ENCODE data around the gene SMAGP.
"Not testable (repeated sequence)": the region's sequence is repeated elsewhere in the genome, so short reads cannot be mapped to it uniquely, and the experiment has no call there.

Gene SMAGP

DNA sequence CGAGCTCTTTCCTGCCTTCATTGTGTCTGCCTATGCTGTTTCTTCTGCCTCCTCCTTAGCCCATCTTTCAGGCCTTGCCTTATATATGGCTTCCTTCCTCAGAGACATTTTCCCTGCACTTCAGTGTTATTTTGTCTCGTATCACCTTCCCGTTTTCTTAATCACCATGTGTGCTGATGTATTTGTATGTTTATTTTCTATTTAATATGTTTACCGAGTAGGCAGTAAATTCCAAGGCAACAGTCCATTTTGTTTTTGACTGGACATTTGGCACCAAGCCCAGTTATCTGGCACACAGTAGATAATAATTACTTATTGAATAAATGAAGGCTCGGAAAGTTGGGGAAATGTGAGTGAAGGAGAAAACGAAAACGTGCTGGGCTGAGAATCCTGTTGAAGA, 47.8 kb downstream of the SMAGP start:
- DNase-seq, result no peak

DNA sequence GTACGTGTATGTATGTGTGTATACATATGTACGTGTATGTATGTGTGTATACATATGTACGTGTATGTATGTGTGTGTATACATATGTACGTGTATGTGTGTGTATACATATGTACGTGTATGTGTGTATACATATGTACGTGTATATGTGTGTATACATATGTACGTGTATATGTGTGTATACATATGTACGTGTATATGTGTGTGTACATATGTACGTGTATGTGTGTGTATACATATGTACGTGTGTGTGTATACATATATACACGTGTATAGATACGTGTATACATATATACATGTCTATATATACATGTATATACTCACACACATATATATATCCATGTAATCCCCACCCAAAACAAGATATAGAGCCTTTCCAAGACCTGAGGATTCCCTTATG, 50.4 kb downstream of the SMAGP start:
- DNase-seq, result not testable (repeated sequence)

DNA sequence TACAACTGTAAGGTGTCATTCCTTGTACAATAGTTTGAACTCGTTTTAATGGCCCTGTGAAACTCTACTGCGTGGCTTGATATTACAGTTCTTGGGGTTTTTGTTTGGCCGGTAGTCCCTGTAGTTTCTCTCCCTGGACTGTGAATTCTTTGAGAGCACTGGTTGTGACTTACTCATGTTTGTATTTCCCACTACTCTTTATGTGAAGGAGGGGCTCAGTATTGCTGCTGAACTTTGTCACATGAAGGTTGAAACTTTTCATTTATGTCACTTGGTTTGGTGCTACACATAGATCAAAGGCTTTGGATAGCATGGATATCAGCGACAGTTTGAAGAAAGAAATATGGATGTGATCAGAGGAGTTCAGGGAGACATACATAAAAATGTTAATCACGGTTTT, 50.9 kb downstream of the SMAGP start:
- no peak for DNase-seq

DNA sequence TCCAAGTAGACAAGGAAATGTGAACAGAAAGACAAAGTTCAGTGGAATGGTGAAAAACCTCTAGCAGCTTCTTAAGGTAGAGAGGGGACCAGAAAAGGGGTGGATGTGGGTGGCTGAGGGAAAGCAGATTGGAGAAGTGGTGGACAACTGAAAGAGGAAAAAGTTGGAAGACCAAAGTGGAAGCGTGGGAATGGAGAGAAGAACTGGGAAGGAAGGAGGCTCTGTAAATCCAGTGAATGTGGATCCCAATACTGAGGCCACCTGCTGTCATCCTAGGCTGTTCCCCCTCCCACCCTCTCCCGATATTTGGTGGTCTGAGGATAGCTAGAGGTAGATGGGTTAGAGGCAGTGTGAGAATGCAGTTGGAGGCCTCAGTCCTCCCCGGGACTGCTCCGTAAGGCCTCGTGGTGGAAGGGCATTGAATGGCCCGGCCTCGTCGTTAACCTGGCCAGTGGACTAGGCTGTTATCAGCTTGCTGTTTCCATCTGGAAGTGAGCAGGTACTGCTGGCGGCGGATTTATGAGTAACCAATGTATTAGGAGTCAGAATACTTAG, 51.5 kb downstream of the SMAGP start:
- DNase-seq, result no peak

DNA sequence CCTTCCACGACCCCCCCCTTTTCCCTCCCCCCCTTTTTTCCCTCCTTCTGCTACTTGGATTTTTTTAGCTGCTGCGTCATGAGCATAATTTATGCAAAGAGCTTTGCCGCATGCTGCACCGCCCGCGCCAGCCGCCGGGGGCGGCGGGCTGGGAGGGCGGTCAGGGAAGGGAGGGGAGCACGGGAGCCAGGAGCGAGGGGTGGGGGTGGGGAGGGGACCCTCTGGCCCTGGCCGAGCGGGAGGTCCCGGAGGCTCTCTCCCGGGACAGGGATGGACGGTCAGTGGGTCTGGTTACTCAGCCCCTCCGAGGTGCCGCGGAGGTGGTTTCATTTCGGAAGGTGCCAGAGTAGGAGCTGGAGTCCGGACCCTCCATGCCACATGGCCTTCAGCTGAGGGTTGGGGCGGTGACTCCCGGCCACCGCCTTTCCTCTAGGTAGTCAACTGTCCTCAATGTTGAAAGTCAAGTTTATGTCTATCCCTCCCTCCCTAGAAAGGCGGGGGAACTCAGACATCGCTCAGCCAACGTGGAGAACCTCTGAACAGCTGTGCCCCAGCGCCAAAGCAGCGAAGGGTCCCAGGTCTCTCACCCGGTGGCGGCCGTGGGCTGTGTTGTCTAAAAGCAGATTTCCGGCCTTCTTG, 52.1 kb downstream of the SMAGP start, which contains the start of gene POU6F1:
Gene POU6F1 (minus strand): TSS at position 95 of the 639 bp plus-strand sequence. CDS start 11,226 bp downstream, outside the sequence.
- peak; percentile 49 for DNase-seq

DNA sequence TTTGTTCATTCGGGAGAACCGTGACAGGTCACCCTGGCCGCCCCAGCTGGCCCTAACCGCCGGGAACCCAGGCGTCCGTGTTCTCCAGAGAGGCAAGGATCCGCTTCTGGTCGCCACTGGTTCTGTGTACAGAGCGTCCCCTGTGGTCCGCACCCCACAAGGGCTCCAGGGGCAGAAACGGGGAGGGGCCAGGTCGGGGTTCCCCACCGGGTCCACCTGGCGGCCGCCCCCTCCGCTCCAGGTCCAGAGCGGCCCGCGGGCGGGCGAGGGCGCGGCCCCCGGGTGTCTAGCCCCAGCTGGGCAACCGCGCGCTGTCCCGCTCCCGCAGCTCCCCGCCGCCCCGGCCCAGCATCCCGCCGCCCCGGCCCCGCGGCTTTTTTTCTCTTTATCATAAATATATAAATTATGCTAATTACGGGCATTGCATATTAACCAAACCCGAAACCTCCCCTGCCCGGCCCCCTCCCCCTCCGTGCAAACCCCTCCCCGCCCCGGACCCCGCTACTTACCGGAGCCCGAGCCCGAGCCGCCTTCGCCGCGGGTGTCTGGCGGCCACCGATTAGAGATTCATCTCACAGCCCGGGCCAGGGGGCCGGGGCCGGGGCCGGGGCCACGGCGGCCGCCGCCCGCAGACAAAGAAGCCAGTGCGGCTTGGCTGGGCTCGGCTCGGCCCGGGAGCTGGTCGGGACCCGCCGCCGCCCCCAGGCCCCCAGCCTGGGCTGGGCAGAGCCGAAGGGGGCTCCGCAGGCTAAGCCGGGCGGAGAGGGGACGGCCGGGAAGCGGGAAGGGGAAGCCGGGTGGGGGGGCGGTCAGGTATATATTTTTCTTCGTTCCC, 52.9 kb downstream of the SMAGP start:
- peak; percentile 44 for DNase-seq

DNA sequence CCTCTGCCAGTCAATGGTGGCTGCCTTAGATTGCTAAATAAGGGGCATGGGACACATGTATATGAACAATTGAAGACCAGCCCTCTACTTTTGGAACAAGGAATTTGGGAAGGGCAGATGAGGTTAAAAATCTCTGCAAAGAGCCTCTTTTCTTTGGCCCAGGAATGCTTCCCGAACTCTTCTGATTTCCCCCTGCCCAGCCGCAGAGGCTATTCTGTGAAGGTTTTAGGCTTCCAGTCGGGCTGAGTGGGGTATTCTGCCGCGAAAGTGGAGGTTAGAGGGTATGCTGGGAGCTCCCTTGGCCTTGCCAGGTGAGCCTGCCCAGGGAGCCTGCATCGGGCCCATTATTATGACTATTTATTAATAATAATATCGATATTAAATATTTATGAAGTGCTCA, 53.6 kb downstream of the SMAGP start:
- no peak for DNase-seq

DNA sequence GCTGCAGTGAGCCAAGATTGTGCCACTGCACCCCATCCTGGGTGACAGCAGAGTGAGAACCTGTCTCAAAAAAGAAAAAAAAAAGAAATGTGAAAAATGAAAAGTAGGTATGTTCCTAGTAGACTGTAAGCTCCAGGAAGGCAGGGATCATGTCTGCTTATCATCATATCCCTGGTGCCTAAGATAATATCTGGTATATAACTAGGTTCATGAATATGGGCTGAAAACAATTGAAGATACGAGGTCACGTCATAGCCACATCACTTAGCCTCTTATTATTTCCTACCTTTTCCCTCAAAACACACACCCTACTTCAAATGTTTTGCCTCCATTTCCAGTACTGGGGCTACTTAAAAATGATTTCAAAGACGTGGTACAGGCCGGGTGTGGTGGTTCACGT, 55.3 kb downstream of the SMAGP start:
- no peak for DNase-seq

DNA sequence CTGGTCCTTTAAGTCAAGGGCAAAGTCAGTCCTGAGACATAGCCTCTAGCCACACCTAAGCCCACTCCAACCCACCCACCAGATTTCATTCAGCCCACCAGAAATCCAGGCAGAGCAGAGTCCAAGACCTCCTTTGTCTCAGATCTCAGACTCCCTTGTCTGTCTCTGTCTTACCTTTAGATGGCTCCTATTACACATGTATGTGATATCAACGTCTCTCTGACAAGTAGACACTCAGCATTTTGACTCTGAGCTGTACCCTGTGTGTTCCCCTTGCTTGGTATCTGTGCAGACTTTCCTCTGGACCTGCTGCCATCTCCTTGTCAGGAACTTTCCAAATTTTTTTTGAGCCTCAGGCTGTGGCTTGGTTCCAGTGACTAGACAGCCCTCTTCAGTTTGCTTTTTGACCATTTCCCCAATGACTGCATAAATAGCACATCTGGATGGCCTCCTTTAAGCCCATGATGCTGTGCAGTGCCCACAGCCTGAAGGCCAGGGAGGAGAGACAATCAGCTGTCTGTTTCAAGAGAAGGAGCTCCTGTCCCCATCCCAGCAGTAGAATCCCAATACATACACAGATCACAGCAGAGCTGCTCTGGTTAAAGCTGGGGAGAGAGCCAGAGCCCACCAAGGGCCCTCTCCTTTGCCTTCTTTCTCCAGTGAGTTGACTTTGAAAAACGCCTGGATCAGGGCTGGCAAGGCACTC, 59.4 kb downstream of the SMAGP start:
- no peak for DNase-seq

DNA sequence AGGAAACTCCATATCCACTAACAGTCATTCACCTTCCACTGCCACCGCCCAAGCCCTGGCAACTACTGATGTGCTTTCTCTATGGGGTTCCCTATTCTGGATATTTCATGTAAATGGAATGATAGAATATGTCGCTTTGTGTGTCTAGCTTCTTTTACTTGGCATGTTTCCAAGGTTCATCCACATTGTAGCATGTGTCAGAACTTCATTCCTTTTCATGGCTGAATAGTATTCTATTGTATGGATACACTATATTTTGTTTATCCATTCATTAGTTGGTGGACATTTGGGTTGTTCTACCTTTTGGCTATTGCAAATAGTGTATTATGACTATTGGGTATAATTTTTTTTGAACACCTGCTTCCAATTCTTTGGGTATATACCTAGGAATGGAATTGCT, 61.0 kb downstream of the SMAGP start:
- no peak for DNase-seq

DNA sequence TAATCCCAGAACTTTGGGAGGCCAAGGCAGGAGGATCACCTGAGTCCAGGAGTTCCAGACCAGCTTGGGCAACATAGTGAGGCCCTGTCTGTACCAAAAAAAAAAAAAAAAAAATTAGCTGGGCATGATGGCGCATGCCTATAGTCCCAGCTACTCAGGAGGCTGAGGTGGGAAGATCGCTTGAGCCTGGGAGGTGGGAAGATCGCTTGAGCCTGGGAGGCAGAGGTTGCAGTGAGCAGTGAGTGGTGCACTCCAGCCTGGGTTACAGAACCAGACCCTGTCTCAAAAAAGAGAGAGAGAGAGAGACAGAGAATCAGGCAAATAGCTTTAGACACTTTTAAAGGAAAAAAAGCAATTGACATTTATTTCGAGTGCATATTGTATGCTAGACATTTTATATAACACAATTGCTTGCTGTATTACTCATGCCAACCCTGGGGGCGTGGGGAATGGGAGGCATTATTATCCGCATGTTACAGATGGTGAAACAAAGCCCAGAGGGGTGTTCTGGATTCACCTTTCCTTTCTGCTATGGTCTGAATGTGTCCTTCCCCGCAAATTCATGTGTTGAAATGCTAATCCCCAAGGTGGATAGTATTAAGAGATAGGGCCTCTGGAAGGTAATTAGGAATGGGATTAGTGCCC, 62.1 kb downstream of the SMAGP start:
- DNase-seq, result no peak

DNA sequence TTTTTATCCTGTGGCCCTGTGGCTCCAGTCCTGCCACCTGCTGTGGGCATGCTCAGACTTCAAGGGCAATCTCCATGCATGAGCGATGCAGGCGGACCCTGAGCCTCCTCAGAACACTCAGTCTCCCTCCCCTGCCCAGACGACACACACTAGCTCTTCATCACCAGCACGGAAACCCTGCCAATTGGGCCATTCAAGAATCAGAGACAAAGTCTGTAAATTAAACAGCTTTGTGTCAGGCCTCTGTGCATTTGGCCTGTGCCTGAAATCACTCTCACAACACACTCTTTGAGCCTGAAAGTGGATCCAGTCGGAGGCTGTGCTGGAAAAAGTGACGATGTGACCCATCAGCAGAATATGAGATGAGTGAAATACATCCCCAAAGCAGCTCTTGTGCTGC, 64.9 kb downstream of the SMAGP start:
- DNase-seq, result no peak

DNA sequence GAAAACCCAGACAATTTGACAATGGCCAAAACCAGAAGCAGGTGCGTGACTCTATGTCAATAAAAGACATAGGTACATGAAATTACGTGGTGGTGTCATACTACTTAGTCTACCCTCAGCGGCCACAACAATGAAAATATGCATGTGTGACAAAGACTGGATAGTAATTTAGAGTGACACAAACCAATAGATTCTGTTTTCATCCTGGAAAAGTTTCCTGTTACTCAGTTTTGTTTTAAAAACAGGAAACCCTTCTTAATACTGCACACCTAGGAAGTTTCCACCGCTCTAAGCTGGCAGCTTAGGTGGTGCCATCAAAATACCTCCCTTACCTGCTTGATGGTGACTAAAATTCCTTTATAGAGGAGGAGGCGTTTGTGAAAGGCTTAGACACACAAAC, 67.5 kb downstream of the SMAGP start:
- no peak for DNase-seq

DNA sequence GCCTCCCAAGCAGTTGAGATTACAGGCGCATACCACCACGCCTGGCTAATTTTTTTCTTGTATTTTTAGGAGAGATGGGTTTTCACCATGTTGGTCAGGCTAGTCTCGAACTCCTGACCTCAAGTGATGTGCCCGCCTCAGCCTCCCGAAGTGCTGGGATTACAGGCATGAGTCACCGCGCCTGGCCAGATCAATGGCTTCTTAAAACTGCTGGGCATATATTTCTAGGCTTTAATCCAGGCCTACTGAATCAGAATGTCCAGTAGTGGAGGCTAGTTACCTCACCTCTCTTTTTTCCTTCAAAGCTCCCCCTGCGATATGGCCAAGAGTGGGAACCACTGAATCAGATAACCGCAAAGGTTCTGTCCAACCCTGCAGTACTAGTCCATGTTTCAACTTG, 69.4 kb downstream of the SMAGP start:
- no peak for DNase-seq

DNA sequence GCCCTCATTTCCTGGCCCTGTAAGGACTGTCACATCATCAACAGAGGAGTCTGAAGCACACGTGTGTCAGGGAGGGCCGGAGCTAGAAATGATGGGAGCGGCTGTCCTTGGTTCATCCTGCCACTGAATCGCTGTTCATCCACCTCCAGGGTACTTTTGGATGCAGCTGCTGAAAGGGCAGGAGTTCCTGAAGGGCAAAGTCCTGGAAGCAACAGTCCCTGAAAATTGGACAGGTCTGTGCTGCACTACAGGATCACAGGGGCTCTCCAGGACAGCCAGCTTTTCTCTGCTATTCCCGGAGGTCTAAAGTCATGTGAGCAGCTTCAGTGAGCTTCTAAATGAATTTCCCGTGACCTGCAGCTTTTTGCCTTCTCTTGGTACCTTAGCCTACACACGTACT, 70.1 kb downstream of the SMAGP start:
- DNase-seq, result no peak

DNA sequence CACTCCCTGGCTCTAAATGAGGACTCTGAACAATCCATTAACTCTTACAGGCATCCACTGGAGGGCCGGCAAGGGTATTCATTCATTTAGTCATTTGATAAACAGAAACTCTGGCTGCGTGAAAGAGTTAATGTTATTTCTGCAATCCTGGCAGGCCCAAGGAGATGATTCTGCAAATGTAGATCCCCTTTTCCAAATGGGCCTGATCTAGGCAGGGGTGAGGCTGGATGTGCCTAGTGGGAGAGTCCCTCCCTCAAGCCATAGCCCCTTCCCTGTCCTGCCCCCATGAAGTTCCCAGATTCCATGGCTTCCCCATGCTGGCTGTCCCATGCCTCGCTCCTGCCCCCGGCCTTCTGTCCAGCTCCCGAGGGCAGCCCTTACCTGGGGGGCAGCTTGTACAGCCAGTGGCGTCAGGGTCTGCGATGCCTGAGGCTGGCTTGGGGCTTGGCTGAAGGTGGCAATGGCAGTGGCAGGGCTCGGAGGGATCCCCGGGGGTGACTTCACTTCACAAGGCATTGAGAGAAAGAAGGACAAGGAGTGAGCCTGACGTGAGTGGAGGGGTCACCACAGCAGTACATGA, 70.8 kb downstream of the SMAGP start:
- no peak for DNase-seq

DNA sequence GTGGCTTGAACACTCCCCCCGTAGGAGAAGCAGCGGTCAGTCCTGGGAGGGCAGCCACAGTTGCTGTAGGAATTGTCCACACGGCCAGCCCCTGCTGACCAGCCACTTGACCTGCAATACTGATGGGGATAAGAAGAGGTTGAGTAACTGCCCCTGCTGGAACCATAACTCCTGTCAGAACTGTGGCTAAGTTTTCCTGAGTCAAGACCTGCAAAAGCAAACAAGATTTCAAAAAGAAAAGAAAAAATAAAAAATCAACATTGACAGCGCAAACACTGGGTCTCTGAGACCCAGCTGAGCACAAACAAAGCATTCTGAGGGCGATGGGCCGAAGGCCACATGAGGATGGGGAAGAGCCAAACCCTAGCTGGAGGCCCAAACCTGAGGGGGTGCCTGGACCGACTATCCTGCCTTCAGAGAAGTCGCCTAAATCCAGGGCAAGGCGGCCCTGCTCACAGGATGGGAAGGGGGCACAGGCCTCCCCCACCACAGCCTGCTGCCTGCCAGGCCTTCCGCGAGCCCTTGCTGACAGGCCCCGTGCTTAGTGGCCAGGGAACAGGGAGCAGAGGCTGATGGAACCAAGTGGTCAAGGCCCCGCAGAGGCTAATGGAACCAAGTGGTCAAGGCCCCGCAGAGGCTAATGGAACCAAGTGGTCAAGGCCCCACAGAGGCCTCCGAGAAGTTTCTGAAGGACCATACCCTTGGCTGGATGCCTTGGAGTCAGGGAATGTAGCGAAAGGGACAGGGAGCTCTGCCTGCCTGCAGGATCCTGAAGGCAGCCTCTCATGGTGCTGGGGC, 71.4 kb downstream of the SMAGP start:
- DNase-seq, result no peak

DNA sequence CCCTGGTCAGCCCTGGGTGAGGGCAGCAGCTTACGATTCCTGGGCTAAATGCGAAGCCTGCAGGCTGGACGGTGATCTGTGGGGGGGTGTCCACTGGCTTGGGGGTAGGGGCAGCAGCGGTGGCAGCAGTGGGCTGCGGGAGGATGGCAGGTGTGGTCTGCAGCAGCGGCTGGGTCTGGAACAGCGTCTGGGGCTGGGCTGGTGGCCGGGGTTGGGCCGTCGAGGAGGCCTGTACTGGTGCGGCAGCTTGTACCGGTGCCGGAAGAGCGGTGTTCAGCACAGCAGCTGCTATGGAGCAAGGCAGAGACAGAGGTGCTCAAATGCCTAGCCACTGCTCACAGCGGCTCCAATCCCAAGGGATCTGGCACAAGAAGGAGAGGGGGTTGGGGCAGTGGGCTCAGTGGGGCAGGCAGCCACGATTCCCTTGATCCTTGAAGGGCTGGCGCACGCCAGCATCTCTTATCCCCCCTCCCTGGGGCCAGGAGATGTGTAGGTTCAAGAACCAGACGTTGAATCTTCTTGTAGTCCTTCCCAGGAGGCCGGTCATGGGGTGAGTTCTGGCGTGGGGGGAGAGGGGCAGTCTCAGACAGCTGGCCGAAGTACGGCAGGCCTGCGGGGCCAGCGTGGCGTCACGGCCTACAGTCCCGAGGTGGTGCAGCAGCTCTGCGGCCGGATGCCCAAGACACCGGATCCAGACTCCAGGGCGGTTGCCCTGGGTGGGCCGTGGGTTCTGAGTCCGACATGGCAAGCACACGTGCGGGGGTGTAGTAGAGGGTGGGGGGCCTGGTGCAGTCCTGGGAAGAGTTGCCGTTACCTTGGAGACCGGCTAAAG, 72.3 kb downstream of the SMAGP start:
- no peak for DNase-seq

DNA sequence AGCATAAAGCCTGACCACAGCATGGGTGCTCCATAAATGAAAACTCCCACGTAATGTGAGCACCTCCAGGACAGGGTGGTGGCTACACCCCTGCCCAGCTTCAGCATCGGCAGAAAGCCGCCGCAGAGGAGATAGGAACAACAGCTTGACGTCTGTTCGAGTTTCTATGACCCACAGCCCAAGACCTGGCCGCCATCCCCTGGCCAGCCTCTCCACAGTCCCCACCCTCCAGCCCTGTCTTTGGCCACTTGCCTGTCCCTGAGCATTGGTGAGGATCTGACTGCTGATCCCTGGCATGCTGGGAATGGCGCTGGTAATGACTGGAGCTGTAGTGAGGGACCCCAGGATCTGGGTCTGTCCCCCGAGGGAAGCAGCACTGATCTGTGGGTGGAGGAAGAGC, 73.7 kb downstream of the SMAGP start:
- no peak for DNase-seq

DNA sequence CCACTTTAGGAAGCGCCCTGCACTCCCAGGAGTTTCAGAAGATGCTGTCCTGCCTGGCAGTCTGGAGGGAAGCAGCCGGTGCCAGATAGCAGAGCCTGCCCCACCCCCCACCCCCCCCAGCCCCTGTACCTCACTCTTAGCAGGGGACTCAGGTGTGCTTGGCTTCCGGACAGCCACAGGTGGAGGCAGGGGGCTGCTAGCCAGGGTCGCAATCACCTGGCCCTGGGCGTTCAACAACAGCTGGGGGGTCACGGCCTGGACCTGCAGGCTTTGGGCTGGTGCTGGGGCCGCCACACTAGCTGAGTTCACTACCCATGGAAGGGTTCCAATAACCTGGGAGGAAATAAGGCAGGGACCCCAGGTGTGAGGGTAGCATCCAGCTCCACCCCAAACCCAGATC, 74.4 kb downstream of the SMAGP start:
- DNase-seq, result no peak
